MCF 10A (cell line): ENCODE data around the gene CTDNEP1. TPM values are rescaled to one million over a fixed set of nuclear protein-coding genes. Genes with fewer than 3 reads are reported as not detected.

Source experiments
- BruUV-seq: library from RNA; stranded (reverse); fragments of 400-500 nt; replicated peaks from 2 replicates; lab custom pipeline; 2021; lab: Mats Ljungman, UMichigan
- CTCF ChIA-PET: fragments of 300-600 bp; sonication (Branson Sonifier 250); formaldehyde crosslinking; extraction: SDS; loops from one replicate; lab custom pipeline; 2021; ENCODE audit warnings: antibody characterized with exemption, inconsistent platforms; lab: Yijun Ruan, JAX
- POLR2A ChIA-PET: fragments of 300-600, 350-650 bp; sonication (Branson Sonifier 250); formaldehyde crosslinking; extraction: SDS; loops from one replicate; lab custom pipeline; 2020; ENCODE audit warnings: antibody characterized with exemption, inconsistent platforms; lab: Yijun Ruan, JAX
- DNase-seq: peaks from one replicate; pipeline ENCODE4 v3.0.0-alpha.2; 2018; ENCODE audit not compliant: unreplicated experiment
- H3K27ac Mint-ChIP-seq: one replicate; pipeline ENCODE4 v1.8.0; 2022; ENCODE audit warnings: mild to moderate bottlenecking, low read depth, mixed read lengths; ENCODE audit not compliant: unreplicated experiment
- H3K27me3 Mint-ChIP-seq: one replicate; pipeline ENCODE4 v1.8.0; 2022; ENCODE audit warnings: mixed read lengths; ENCODE audit not compliant: insufficient read depth, unreplicated experiment
- H3K36me3 Mint-ChIP-seq: one replicate; pipeline ENCODE4 v1.8.0; 2022; ENCODE audit warnings: mild to moderate bottlenecking, moderate library complexity, mixed read lengths; ENCODE audit not compliant: insufficient read depth, unreplicated experiment
- H3K4me1 Mint-ChIP-seq: one replicate; pipeline ENCODE4 v1.8.0; 2022; ENCODE audit warnings: mixed read lengths; ENCODE audit not compliant: insufficient read depth, unreplicated experiment
- H3K4me3 Mint-ChIP-seq: one replicate; pipeline ENCODE4 v1.8.0; 2022; ENCODE audit warnings: mild to moderate bottlenecking, moderate library complexity, mixed read lengths; ENCODE audit not compliant: unreplicated experiment
- H3K9me3 Mint-ChIP-seq: one replicate; pipeline ENCODE4 v1.8.0; 2022; ENCODE audit warnings: mixed read lengths; ENCODE audit not compliant: unreplicated experiment
- intact Hi-C: fragments of 100-400 bp; cut with micrococcal nuclease; formaldehyde crosslinking; loops from 2 replicates; pipeline ENCODE4 v1.14.1; 2022
- total RNA-seq: library from RNA; stranded (reverse); gene quantifications from 2 replicates; pipeline ENCODE4 v1.2.3, GENCODE V29; 2022
- TF ChIP-seq, protein P1 (sequence below): fragments of 200-600 bp; IDR thresholded peaks from one replicate; pipeline ENCODE4 v1.8.0; 2022; ENCODE audit warnings: antibody characterized with exemption, mild to moderate bottlenecking; ENCODE audit not compliant: unreplicated experiment

Gene CTDNEP1
- total RNA-seq, 1 experiment from 2014 or later, result 148 TPM

DNA sequence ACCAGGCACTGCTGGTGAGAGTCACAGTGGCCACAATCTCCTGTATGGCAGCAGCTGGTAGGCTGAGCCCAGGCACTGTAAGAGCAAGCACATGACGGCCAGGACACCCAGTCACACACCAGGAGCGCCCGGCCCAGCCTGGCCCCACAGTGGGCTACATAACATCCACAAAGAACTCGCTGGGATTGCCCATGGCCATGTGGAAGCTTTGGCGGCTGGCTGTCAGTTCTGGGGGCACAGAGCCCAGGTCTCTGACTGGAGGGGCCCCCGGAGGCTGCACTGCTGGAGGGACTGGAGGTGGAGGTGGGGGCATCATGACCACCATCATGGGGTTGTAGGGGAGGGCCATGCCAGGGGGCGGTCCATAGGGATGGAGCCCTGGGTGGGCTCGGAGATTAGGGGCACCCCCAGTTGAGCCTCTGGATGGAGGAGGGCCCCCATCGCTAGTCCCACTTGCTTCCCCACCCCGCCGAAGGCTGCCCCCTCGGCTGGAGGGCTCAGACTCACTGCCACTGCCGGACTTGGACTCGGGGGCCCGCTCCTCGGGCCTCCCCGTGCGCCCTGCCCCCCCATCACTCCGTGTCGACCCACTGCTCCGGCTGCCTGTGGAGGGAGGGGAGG lies 25.7 kb downstream of the CTDNEP1 start:
- Mint-ChIP-seq H3K9me3 (no peaks in the 10 kb centered on the region), H3K4me1 (peaks cover 23% of the 10 kb centered on the region), H3K36me3 (peaks cover 84% of the 10 kb centered on the region), H3K27me3 (no peaks in the 10 kb centered on the region), H3K27ac (no peak overlapping the region), H3K4me3 (no peak overlapping the region)
- no TSS peak for BruUV-seq
- ChIA-PET CTCF (no interaction called here), POLR2A (interaction anchor here (9.0 kb wide), 1 partner anchor 11 kb away, joined by 278 read pairs; the partner anchor contains the start of genes DVL2, GABARAP and PHF23)
- intact Hi-C loops, result no loop called here
- TF ChIP-seq, protein P1, sequence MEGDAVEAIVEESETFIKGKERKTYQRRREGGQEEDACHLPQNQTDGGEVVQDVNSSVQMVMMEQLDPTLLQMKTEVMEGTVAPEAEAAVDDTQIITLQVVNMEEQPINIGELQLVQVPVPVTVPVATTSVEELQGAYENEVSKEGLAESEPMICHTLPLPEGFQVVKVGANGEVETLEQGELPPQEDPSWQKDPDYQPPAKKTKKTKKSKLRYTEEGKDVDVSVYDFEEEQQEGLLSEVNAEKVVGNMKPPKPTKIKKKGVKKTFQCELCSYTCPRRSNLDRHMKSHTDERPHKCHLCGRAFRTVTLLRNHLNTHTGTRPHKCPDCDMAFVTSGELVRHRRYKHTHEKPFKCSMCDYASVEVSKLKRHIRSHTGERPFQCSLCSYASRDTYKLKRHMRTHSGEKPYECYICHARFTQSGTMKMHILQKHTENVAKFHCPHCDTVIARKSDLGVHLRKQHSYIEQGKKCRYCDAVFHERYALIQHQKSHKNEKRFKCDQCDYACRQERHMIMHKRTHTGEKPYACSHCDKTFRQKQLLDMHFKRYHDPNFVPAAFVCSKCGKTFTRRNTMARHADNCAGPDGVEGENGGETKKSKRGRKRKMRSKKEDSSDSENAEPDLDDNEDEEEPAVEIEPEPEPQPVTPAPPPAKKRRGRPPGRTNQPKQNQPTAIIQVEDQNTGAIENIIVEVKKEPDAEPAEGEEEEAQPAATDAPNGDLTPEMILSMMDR, result no peak
- no peak for DNase-seq

DNA sequence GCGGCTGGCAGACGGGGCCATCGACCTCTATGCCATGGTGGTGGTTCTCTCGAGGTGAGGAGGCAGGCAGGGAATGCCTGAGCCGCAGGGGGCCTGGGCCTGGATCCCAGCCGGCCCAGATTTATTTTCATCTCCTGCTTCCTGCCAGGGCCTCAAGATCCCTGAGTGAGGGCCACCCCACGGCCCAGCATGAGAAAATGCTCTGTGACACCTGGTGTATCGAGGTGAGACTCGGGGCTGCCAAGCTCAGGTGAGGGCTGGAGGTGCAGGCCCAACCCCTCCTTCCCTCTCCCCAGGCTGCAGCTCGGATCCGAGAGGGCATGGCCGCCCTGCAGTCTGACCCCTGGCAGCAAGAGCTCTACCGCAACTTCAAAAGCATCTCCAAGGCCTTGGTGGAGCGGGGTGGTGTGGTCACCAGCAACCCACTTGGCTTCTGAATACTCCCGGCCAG lies 26.8 kb downstream of the CTDNEP1 start:
- H3K4me3 Mint-ChIP-seq, result no peak overlapping the region
- ChIA-PET CTCF (no interaction called here), POLR2A (interaction anchor here (9.0 kb wide), 1 partner anchor 12 kb away, joined by 278 read pairs; the partner anchor contains the start of genes DVL2, GABARAP and PHF23)
- H3K27me3 Mint-ChIP-seq, result no peaks in the 10 kb centered on the region
- H3K9me3 Mint-ChIP-seq, result no peaks in the 10 kb centered on the region
- peaks cover 88% of the 10 kb centered on the region for H3K36me3 Mint-ChIP-seq
- H3K4me1 Mint-ChIP-seq, result peaks cover 30% of the 10 kb centered on the region
- TF ChIP-seq, protein P1, result no peak
- H3K27ac Mint-ChIP-seq, result no peak overlapping the region
- TSS peak; percentile 41 for BruUV-seq
- intact Hi-C loops, result no loop called here
- DNase-seq, result no peak

DNA sequence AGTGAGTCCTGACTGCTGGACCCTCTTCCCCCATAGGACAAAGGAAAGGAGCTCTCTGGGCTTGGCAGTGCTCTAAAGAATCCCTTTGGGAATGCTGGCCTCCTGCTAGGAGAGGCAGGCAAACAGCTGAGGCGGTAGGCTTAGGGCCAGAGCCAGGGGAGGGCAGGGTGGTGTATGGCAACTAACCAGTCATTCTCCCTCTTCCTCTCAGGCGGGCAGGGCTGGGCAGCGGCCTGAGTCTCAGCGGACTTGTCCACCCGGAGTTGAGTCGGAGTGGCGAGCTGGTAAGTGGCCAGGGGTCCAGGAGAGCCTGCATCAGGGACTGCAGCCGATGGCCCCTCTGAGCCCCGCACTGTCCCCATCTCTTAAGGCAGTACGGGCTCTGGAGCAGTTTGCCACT lies 27.4 kb downstream of the CTDNEP1 start:
- DNase-seq, result no peak
- peaks cover 35% of the 10 kb centered on the region for H3K4me1 Mint-ChIP-seq

DNA sequence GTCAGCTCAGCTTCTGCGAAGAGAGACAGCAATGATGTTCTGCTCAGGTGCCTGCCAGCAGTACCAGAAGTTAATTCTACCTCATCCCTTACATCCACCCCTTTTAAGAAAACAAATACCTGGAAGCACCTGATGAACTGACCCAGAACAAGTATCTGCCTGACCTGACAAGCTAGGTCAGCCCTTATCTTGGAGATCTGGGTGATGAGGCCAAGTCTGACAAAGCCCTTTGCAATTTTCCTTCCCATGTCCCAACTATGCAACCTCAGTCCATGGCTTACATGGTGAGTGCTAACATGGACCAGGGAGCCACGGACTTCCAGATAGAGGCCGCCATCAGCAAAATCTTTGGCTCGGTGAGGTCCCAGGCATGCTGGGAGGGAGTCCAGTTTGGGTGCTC lies 28.2 kb downstream of the CTDNEP1 start:
- intact Hi-C loops, result no loop called here
- Mint-ChIP-seq H3K4me1 (peaks cover 33% of the 10 kb centered on the region), H3K36me3 (peaks cover 79% of the 10 kb centered on the region), H3K4me3 (no peak overlapping the region), H3K27me3 (no peaks in the 10 kb centered on the region), H3K9me3 (no peaks in the 10 kb centered on the region), H3K27ac (no peak overlapping the region)
- no peak for DNase-seq
- CTCF ChIA-PET, result interaction anchor here (0.7 to 0.9 kb wide), 3 partner anchors 9 to 125 kb away, joined by 3 to 4 read pairs (median 3); no protein-coding TSS in a partner anchor
- TF ChIP-seq, protein P1, result no peak
- no TSS peak for BruUV-seq
- POLR2A ChIA-PET, result interaction anchor here (0.5 to 9.0 kb wide), 3 partner anchors 13 to 464 kb away, joined by 3 to 278 read pairs (median 4); partner anchors contain the start of genes DVL2, GABARAP, PHF23 and TP53

More for the DNA sequence above, 27.4 kb downstream of the CTDNEP1 start:
- H3K27ac Mint-ChIP-seq, result no peak overlapping the region
- intact Hi-C loops, result no loop called here
- H3K4me3 Mint-ChIP-seq, result no peak overlapping the region
- peaks cover 86% of the 10 kb centered on the region for H3K36me3 Mint-ChIP-seq
- no peaks in the 10 kb centered on the region for H3K27me3 Mint-ChIP-seq
- no peaks in the 10 kb centered on the region for H3K9me3 Mint-ChIP-seq
- no TSS peak for BruUV-seq
- ChIA-PET POLR2A (interaction anchor here (0.8 to 9.0 kb wide), 2 partner anchors 13 to 463 kb away, joined by 3 to 278 read pairs; partner anchors contain the start of genes DVL2, GABARAP, PHF23 and TP53), CTCF (interaction anchor here (0.7 kb wide), 1 partner anchor 124 kb away, joined by 3 read pairs; no protein-coding TSS in a partner anchor)
- TF ChIP-seq, protein P1, result no peak
